Epidermal melanocyte (primary cell): Measurements from ENCODE around the gene AP1M2.

Source experiments
- DNase-seq: peaks from one replicate; pipeline ENCODE4 v3.0.0; 2011; ENCODE audit warnings: low spot score; ENCODE audit not compliant: insufficient read length

Gene AP1M2

GRCh38 chr19:10587022-10587838 lies at the start of gene AP1M2:
Gene AP1M2 (minus strand): TSS chr19:10587312. CDS start chr19:10587231, 81 bp downstream.
- no peak for DNase-seq

DNA sequence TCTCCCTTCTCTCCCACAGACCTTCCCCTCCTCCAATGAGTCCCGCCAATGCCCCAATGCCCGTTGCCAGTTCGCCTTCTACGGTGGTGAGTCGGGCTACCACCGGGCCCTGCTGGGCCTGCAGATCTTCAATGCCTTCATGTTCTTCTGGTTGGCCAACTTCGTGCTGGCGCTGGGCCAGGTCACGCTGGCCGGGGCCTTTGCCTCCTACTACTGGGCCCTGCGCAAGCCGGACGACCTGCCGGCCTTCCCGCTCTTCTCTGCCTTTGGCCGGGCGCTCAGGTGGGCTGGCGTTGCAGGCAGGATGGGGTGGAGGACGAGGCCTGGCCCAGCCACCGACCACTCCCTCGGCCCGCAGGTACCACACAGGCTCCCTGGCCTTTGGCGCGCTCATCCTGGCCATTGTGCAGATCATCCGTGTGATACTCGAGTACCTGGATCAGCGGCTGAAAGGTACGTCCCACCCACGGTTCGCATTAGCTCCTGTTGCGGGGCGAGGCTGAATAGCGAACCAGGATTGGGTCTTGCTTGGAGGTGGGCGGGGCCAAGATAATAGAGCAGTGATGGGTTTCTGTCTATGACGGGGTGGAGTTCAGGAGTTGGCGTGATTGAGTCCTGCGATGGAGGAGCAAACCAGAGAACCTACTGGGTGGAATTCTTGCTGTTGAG lies 49.3 kb upstream of the AP1M2 start:
- DNase-seq = no peak

- no peak for DNase-seq
These were observed 47.9 kb upstream of the AP1M2 start for GRCh38 chr19:10634963-10635362.

GRCh38 chr19:10634430-10634829 lies 47.3 kb upstream of the AP1M2 start:
- DNase-seq = no peak

- no peak for DNase-seq
These were observed 44.8 kb upstream of the AP1M2 start for GRCh38 chr19:10631874-10632273.

DNA sequence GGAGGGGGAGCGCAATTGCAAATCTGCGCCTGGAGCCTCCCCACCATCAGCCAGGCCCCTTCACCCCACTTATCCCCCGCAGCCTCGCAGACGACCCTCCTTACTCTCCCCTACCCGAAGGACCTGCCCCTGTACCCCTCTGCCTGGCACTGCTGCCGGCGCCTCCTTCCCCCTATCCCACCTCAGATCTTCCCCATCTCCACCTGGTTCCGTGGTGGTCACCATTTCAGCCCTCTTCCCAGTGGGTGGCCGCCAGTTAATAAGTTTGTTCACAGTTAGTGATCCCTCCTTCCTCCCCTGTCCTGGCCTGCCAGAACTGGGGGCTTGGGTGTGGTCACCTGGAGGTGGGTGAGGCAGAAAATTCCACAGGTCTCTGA lies 38.6 kb upstream of the AP1M2 start:
- DNase-seq = no peak

DNA sequence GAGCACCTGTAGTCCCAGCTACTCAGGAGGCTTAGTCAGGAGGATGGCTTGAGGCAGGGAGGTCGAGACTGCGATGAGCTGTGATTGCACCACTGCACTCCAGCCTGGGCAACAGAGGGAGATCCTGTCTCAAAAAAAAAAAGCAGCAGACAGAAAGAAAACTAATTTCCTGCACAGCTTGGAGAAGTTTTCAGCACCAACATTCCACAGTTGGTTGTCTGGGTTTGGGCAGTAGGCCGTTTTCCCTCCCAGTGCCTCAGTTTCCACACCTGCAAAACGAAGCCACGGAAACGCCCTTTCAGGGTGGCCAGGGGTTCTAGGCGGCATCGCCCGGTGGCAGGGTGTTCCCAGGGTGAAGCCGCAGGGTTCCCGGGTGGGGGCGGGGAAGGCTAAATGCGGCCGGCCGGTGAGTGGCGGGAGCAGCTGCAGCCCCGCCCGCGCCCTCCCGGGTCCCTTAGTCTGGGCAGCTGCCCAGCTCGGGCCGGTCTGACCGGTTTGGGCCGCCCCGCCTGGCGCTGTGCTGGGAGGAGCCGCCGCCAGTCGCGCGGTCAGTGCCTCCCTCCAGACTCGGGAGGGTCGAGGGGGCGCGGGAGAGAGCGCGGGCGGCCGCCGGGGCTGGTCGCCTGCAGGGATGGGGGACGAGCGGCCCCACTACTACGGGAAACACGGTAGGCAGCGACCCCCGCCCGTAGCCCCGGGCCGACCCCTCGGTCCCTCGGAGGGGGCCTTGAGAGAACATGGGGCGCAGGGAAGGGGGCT lies 38.1 kb upstream of the AP1M2 start, which contains the start of gene SLC44A2:
TSS of gene SLC44A2 (plus strand) at position 551 of the 759 bp plus-strand sequence. CDS start at position 632, 81 bp downstream.
- peak; percentile 71 for DNase-seq

GRCh38 chr19:10624585-10624984 lies 37.5 kb upstream of the AP1M2 start:
- DNase-seq = no peak

- no peak for DNase-seq
These were observed 34.9 kb upstream of the AP1M2 start for GRCh38 chr19:10621966-10622365.

- no peak for DNase-seq
These were observed 33.7 kb upstream of the AP1M2 start for GRCh38 chr19:10620786-10621185.

GRCh38 chr19:10618846-10619245 lies 31.7 kb upstream of the AP1M2 start:
- no peak for DNase-seq

- DNase-seq = no peak
These were observed 30.5 kb upstream of the AP1M2 start for GRCh38 chr19:10617409-10618121.

DNA sequence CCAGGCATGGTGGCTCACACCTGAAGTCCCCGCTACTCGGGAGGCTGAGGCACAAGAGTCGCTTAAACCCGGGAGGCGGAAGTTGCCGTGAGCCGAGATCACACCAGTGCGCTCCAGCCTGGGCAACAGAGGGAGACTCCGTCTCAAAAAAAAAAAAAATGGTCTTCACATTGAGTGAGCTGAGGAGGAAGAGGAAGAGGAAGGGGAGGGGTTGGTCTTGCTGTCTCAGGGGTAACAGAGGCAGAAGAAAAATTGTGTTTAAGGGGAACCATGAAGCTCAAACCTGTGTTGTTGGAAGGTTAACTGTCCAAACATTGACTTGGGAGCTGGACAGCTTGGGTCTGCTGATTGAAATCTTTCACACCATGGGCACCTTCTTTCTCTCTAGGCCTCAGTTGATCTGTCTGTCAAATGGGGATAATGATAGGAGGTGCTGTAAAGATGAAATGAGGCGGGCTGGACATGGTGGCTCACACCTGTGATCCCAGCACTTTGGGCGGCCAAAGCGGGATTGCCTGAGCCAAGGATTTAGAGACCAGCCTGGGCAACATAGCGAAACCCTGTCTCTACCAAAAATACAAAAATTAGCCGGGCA lies 28.4 kb upstream of the AP1M2 start:
- DNase-seq = no peak

DNA sequence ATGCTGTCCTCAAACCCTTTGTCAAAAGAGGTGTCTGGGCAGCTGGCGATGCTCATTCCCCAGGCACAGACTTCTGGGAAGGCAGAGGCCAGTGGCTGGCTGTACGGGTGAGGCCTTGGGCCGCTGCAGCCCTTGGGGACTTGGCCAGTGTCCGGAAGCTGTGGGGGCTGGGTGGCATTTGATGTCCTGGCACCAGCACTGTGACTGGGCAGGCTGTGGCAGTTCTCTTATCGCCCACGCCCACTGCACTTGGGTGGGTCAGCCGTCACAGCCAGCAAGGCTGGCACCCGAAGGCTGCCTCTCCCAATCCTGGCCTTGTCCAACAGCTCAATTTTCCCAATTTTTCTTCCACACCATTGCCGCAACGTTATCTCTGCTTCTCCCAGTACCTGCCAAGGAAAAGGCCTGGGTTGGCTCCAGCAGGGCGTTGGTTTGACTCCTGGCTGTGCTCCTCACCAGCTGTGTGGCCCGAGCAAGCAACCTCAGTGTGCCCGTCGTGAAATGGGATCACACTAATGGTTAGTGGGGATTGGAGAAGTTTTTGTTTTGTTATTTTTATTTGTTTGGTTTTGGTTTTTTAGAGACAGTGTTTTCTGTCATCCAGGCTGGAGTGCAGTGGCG lies 25.5 kb upstream of the AP1M2 start:
- DNase-seq = no peak

GRCh38 chr19:10611907-10612306 lies 24.8 kb upstream of the AP1M2 start:
- DNase-seq = no peak

DNA sequence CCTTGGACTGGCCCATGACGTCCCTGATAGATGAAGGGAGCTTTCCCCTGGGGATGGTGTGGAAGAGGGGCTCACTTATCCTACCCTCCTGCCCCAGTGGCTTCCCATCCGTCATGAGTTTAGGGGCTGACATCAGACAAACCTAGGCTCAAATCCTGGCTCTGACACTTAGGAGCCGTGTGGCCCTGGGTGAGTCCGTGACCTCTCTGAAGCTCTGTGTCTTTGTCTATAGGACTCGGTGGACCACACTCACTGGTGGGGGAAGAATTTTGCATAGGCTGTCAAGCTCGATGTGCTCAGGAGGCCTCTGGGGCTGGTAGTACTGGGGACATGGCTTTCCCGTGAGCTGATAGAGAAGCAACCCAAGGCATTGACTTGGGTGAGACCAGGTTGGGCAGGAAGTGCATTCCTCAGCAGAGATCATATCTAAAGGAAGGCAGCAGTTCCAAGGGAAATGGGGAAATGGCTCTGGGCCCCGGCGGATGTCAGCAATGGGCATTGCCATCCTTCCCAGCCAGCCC lies 17.4 kb upstream of the AP1M2 start:
- DNase-seq = no peak

DNA sequence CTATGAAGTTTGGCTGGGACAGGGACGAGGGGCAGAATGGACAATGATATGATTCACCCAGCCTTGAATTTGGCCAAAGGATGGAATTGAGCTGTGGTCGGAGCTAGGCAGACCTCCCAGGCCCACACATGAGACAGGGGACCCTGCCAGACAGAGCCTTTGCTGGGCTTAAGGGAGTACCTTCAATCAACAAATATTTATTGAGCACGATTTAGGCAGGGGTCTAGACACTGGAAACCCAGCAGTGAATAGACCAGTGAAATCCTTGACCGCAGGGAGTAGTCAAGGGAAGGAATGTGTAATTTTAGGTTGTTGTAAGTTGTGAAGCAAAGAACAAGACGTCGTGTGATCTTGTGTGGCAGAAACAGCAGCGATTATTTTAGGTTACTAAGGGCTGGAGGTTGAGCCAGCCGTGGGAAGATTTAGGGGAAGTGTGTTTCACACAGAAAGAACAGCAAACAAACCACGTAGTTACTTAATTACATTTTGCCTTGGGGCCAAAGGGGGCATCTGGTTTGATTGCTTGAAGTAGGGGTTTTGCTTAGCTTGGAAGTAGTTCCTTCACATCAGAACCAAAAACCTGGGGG lies 16.9 kb upstream of the AP1M2 start:
- DNase-seq = no peak

DNA sequence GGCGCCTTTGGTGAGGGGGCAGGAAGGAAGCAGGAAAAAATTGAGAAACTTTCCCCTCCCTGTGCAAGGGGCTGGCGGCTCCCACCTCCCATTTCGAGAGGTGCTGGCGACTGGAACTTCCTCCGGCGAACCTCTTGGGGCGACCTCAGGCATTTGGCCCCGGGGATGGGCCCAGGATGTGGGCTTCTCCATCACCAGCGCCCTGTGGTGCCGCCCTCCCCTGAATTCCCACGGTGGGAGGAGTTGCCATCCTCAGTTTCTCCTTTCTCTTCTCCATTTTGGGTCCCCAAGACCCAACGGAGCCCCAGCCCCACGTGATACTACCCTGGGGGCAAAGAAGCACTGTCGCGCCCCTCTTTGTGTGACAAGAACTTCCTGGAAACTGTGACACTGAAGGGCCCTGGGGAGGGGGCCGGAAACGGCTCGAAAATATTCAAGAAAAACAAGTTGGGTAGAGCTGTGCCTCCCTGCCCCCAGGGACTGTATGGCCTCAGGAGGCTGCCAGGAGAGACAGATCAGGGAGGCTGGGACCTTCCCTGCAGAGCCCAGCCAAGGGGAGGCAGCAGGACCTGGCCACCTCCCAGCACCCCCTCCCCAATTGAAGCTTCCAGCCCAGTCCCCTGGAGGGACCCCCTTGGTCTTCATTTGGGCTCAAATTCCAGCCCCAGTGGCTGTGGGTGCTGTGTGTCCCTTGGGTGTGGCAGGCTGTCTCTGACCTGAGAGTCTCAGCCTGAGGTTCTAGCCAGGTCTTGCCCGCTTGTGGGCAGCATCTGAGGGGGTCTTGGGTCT lies 16.2 kb upstream of the AP1M2 start:
- no peak for DNase-seq
